ENCODE results near the gene DYNC2LI1.

The DYNC2LI1 gene

DNA sequence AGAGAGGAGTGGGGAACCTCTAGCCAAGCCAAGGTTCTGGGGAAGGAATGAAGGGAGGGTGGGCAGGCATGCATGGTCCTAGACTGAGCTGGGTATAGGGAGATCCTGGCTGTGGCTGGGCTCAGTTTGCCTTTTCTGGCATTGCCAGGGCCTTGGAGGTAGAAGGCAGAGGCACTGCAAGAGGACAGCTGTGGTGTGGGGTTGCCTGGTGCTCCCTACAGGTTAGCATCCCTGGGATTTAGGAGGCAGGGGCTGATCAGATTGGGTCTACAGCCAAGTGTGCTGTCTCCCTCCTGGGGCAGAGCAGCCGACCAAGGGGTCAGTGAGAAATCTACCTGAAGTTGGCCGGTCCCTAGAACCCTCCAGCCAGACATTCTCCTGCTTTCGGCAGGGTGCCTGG is 80.8 kb downstream of the DYNC2LI1 start:
- no peaks in the 10 kb centered on the region for H3K9me3 ChIP-seq (ENCODE audit: control insufficient read depth, insufficient read depth, low read depth, low read length)
- no peak overlapping the region for H3K27ac ChIP-seq (ENCODE audit: extremely low read depth, low read depth, low read length)
- H3K4me1 ChIP-seq (ENCODE audit: control insufficient read depth, insufficient read depth, low read length), result no peaks in the 10 kb centered on the region
- ChIA-PET POLR2A (no interaction called here), CTCF (no interaction called here)
- no peak overlapping the region for H3K4me3 ChIP-seq (ENCODE audit: low read depth, low read length)
- TF ChIP-seq ZNF670 (tag by site-specific recombination; IDR thresholded peaks at IDR 0.05; ENCODE audit: low read depth), result no peak
- no peak for TF ChIP-seq ZNF555 (tag by site-specific recombination; conservative IDR thresholded peaks at IDR 0.05)
- TF ChIP-seq ZNF426 (tag by site-specific recombination; IDR thresholded peaks at IDR 0.05), result no peak
- TF ChIP-seq, protein P1, sequence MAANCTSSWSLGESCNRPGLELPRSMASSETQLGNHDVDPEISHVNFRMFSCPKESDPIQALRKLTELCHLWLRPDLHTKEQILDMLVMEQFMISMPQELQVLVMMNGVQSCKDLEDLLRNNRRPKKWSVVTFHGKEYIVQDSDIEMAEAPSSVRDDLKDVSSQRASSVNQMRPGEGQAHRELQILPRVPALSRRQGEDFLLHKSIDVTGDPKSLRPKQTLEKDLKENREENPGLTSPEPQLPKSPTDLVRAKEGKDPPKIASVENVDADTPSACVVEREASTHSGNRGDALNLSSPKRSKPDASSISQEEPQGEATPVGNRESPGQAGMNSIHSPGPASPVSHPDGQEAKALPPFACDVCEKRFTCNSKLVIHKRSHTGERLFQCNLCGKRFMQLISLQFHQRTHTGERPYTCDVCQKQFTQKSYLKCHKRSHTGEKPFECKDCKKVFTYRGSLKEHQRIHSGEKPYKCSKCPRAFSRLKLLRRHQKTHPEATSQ (tag by site-specific recombination; IDR thresholded peaks at IDR 0.05), result no peak
- TF ChIP-seq ZNF2 (tag by site-specific recombination; IDR thresholded peaks at IDR 0.05), result no peak
- no peak for TF ChIP-seq ZNF707 (tag by site-specific recombination; IDR thresholded peaks at IDR 0.05)
- no peak for TF ChIP-seq ZSCAN23 (tag by site-specific recombination; IDR thresholded peaks at IDR 0.05)
- no peaks in the 10 kb centered on the region for H3K36me3 ChIP-seq (ENCODE audit: control insufficient read depth in 2 of 2, insufficient read depth in 1 of 2, low read length in 2 of 2)

DNA sequence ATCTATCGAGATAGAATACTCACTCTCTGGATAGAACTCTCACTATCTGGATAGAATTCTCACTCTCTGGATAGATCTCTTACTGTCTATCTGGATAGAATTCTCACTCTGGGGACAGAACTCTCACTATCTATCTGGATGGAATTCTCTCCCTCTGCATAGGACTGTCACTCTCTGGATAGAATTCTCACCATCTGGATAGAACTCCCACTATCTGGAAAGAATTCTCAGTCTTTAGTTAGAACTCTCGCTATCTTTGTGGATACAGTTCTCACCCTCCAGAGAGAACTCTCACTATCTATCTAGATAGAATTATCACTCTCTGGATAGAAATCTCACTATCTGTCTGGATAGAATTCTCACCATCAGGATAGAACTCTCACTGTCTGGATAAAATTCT is 81.5 kb downstream of the DYNC2LI1 start:
- Histone ChIP-seq H3K4me3 (ENCODE audit: low read depth, low read length) (no peak overlapping the region), H3K9me3 (ENCODE audit: control insufficient read depth, insufficient read depth, low read depth, low read length) (no peaks in the 10 kb centered on the region), H3K4me1 (ENCODE audit: control insufficient read depth, insufficient read depth, low read length) (no peaks in the 10 kb centered on the region), H3K36me3 (ENCODE audit: control insufficient read depth in 2 of 2, insufficient read depth in 1 of 2, low read length in 2 of 2) (no peaks in the 10 kb centered on the region), H3K27ac (ENCODE audit: extremely low read depth, low read depth, low read length) (no peak overlapping the region)
- ChIA-PET CTCF (no interaction called here), POLR2A (no interaction called here)
- no peak for TF ChIP-seq ZFP37 (tag by site-specific recombination; IDR thresholded peaks at IDR 0.05)
- TF ChIP-seq HOXD13 (CRISPR knock-in tag; IDR thresholded peaks at IDR 0.05; ENCODE audit: borderline replicate concordance), result no peak
- no peak for TF ChIP-seq ZNF132 (tag by site-specific recombination; IDR thresholded peaks at IDR 0.05; ENCODE audit: borderline replicate concordance)
- TF ChIP-seq, protein P2, sequence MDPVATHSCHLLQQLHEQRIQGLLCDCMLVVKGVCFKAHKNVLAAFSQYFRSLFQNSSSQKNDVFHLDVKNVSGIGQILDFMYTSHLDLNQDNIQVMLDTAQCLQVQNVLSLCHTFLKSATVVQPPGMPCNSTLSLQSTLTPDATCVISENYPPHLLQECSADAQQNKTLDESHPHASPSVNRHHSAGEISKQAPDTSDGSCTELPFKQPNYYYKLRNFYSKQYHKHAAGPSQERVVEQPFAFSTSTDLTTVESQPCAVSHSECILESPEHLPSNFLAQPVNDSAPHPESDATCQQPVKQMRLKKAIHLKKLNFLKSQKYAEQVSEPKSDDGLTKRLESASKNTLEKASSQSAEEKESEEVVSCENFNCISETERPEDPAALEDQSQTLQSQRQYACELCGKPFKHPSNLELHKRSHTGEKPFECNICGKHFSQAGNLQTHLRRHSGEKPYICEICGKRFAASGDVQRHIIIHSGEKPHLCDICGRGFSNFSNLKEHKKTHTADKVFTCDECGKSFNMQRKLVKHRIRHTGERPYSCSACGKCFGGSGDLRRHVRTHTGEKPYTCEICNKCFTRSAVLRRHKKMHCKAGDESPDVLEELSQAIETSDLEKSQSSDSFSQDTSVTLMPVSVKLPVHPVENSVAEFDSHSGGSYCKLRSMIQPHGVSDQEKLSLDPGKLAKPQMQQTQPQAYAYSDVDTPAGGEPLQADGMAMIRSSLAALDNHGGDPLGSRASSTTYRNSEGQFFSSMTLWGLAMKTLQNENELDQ (tag by site-specific recombination; IDR thresholded peaks at IDR 0.05; ENCODE audit: low read depth), result no peak
- TF ChIP-seq ZNF558 (tag by site-specific recombination; IDR thresholded peaks at IDR 0.05), result no peak
- TF ChIP-seq ZNF302 (tag by site-specific recombination; IDR thresholded peaks at IDR 0.05; ENCODE audit: low read depth), result no peak
- TF ChIP-seq HOXC10 (CRISPR knock-in tag; IDR thresholded peaks at IDR 0.05), result no peak
- TF ChIP-seq ZNF571 (tag by site-specific recombination; IDR thresholded peaks at IDR 0.05), result no peak

All from HEK293 (cell line).